HG03039 (cell line): Measurements from ENCODE around the gene S100A12.
"Not testable (repeated sequence)": the region's sequence is repeated elsewhere in the genome, so short reads cannot be mapped to it uniquely, and the experiment has no call there.

ENCODE experiments used
- ATAC-seq: cut with Tn5 transposase; IDR thresholded peaks from one replicate; pipeline ENCODE4 v1.9.1; 2021; ENCODE audit warnings: mild to moderate bottlenecking, moderate library complexity; ENCODE audit not compliant: unreplicated experiment

The S100A12 gene

DNA sequence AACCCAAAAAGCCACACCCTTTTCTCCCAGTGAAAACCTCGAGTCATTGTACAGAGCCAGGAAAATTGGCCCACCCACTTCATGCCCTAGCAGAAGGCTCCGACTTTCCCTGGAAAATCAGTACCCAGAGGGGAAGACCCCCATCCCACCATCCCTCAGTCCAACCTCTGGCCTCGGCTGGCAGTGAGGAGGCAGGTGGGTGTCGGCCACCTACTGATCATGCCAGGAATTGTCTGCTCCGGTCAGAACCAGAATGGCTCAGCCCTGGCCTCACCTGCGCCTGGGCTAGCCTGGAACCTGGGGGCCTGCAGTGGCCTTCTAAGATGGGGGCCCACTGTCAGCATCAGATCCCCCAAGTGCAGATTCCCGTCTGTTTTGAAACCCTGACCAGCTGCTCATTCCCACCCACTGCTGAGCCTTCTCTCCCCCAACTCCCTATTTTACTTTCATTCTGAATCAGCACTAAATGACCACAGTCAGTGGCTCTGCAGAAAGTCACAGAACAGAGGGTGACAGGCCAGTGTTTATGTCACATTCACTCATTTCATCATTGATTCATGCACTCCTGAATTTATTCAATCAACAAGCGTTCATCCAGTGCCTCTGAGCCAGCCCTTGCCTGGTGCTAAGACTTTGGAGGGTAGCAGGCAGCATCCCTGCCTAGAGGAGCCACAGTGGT lies 20.8 kb downstream of the S100A12 start:
- ATAC-seq: no peak

DNA sequence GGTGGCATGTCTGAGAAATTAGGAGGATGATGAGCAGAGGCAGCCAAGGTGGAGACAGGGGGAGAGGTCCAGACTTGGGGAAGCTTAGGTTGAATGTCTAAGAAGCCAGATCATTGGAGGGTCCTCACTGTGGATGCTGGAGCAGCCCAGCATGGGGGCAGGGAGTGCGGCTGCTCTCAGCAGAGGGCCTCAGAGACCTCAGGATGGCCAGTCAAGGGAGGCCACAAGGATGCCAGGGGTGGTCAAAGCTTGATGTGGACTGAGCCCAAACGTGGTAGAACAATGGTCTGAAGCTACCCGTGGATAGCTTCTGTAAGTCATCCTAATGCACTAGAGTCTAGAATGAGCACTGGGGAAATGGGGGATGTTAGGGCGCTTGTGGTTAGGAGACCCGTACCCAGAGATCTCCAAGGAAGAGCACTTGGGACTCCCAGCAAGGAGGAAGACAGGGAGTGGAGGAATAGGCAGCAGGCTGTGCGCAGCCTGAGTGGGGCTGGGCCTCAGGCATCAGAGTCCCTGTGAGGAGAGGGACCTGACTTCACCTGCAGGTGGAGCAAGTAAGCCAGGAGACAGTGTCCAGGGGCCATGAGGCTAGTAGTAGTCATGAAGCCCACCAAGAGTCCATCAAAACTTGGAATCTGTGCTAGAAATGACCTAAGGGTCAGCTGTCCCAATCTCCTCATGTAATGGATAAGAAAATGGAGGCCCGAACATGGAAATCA lies 22.0 kb downstream of the S100A12 start:
- ATAC-seq: no peak

DNA sequence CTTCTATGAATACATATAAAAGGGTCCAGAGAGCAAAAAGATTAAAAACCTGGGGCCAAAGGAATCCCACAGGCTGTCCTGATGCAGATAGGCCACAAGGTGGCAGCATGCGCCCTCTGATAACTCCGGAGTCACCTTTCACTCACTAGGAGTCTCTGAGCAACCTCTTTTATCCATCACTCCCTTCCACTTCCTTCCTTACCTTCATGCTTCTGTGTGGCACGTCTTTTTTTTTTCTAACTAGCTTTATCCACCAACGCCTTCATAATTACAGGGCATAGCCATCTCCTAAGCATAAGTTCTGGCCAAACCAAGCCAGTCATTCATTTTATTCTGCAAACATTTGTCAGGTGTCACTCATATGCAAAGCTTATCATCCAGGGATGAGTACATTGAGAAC lies 22.9 kb downstream of the S100A12 start:
- ATAC-seq: no peak

DNA sequence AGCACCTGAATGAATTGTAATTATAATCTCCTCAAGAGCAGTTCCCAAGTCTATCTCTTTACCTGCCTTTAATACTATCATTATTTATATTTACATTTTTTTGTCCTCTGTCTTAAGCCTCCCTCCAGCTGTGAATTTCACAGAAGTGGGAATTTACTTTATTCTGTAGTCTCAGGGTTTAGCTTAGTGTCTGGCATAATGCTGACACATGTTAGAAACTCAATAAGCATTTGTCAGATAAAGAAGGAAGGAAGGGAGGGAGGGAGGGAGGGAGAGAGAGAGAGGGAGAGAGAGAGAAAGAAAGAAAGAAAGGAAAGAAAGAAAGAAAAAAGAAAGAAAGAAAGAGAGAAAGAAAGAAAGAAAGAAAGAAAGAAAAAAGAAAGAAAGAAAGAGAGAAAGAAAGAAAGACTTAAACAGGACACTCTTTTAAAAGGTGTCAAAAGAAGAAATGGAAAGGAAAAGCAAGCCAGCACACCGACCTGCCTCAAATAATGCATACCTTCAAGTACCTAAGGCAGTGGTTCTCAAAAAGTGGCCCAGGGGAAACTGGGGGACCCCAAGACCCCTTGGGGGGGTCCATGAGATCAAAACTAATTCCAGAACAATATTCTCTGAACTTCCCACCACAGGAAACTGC lies 25.0 kb downstream of the S100A12 start:
- no peak for ATAC-seq

DNA sequence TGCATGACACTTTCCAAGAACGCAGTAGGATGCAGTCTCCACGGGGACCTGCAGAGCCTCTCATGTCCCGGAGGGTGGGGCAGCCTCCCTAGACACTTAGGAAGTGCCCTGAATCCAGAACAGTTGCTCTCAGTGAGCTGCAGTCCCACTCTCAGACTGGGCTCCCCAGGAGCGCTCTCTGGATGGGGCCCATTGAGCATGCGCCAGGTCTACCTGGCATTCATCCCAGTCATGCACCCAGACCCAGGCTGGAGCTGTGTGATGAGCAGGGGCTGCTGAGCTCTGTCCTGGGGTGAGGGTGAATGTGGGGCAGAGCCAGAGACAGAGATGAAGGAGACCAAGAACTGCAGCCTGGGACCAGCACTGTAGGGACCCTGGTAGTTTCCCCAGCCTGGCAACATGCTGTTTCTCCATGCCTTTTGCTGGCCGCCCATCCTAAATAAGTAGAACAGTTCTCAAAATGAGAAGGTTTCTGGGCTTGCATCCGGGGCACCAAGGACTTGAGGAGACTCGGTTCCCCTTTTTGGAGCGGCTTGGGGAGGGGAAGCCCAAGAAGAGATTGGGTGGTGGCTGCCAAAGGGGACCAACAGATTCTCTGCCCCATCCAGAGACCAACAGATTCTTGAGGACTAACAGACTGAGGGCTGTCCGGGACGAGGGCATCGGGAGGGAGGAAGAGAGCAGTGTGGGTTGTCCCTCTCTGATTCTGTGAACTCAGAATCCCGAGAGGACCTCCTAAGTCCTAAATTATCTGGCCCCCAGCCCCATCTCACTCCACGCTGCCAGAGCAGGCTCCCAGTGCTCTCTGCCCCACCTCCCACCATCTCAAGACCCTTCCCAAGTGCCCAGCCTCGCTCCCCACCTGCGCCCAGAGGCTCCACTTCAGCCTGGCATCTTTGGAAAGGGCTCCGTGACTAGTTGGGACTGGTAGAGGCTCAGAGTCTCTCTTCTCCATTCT lies 25.8 kb downstream of the S100A12 start:
- ATAC-seq: no peak

DNA sequence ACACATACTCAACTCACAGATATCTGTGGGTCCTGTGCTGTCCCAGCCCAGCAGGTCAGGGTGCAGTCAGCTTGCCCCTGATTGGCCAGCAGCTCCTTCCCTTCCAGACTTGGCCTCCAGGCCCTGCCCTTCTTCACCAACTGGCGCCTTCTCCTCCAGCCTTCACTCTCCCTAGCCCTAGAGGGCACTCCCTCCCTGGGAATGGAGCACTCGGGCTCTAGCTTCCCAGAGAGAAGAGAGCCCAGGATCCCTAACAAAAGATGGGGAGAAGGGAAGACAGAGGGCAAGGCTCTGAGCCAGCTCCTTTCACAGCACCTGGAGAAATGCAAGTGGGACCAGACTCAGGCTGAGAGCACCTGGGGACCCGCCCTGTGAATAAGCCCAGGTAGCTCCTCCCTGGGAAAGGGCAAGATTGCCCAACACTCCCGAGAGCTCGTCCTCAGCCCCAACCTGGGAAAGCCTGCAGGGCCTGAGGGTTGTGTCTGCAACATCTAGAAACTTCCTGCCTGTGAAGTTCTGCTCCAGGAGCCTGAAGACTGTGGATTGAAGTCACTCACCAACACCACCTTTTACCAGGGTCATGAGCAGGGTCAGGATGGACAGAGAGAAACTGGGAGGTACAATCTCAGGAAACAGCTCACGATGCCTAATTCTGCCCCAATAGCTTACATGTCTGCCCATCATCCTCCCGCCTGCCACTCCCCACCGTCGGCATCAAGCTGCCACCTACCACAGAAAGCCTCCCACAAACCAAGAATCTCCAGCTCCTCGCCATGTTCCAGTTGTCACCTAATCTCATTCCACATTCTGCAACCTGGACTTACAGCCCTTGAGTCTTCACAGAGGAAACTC lies 26.7 kb downstream of the S100A12 start, which contains the start of gene PGLYRP4:
PGLYRP4 (minus strand) TSS at position 331 of the 852 bp plus-strand sequence. CDS start 909 bp downstream, outside the sequence.
- ATAC-seq: no peak

DNA sequence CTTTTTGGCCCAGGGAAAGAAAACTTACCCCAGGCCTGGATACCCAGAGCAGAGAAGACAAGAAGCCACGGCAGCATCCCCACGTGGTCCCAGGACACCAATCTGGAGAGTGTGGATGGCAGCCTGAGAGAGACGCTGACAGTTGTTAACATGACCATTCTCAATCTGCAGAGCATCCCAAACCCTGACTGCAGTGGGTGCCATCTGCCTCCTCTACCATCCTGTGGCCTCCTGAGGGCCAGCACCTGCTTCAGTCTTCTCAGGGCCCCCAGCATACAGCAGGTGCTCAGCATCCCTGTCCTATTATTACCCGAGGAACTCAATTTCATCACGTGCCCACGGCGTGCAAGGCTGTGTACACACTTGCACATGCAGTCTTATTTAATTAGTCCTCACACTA lies 27.6 kb downstream of the S100A12 start:
- no peak for ATAC-seq

DNA sequence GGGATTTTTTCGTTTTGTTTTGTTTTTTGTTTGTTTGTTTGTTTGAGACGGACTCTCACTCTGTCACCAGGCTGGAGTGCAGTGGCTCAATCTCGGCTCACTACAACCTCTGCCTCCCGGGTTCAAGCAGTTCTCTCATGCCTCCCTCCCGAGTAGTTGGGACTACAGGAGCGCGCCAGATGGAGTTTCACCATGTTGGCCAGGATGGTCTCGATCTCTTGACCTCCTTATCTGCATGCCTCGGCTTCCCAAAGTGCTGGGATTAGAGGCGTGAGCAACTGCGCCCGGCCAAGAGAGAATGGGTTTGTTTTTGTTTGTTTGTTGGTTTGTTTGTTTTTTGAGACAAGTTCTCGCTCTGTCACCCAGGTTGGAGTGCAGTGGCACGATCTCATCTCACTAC lies 28.4 kb downstream of the S100A12 start:
- ATAC-seq: not testable (repeated sequence)

DNA sequence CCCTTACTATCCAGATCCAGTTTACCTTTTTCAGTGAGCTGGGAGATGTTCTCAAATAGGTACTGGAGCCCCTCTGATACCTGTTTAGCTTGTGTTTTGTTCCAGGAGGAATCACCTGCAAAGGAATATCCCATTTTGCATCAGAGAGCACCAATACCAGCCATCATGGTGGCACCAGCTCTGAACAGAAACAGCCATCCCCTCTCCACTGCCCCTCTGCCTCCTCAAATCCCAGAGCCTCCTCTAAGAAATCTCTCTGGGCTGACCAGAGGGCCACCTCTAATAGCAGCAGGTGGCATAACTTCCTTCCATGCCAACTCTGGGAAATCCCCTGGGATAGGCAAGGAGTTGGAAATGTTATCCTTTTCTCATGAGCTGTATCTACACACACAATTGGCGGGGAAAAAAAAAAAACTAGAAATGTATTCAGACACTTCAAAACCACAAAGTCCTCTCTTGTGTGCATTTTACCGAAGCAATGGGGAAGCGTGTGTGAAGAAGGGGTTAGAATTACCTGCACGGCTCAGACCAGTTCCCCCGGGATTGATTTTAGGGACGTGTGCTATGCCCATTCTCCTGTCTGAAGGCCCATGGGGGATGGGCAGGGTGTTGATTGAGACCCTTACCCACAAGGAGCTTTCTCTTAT lies 29.2 kb downstream of the S100A12 start:
- no peak for ATAC-seq

DNA sequence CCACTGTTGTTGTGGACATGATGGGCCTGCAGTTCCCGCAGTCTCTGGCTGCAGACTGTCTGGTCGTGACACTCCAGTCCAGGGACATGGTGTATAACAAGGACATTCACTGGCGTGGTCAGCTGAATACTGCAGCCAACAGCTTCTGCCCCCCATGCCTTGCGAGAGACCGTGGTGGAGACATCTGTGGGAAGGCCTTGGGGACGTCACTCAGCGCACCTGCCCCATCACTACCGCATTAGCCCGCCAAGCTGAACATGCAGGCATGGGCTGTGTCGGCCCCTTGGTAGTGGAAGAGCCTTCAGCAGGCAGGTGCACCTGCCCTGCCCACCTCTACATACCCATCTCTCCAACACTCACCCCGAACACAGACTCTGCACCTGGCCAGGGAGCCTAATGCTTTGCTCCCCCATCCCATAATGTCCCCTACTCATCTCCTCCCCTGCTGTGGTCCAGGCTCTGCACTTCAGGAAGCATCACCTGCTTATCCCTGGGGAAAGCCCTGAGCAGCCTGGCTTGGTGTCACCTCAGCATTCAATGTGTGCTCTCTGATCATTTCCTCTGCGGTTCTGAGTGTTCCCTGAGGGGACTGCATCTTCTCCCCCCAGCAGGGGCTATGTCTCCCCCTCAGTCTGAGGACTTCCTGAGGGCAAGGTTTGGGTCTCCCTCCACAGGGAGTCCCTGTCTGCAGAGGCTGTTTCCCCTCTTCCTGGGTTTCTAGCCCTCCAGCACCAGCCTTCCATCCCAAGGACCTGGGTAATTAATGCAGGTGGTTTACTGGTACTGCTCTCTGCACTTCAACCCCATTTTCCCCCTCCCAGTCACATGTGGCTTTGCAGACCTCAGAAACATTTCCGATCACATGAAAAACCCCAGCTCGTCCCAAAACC lies 30.0 kb downstream of the S100A12 start:
- no peak for ATAC-seq

DNA sequence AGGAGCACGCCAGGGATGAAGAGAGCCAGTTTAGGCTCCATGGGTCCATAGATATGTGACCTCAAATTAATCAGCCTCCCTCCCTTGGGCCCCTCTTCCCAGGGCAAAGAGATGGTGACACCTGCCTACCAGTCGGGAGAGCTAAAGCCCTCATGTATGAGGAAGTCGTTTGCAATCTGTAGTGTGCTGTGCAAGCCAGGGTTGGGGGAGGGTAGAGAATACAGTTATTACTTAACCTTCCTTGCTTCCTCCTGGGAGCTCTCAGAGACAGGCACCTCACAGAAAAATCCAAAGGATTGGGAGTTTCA lies 30.7 kb downstream of the S100A12 start:
- ATAC-seq: no peak

DNA sequence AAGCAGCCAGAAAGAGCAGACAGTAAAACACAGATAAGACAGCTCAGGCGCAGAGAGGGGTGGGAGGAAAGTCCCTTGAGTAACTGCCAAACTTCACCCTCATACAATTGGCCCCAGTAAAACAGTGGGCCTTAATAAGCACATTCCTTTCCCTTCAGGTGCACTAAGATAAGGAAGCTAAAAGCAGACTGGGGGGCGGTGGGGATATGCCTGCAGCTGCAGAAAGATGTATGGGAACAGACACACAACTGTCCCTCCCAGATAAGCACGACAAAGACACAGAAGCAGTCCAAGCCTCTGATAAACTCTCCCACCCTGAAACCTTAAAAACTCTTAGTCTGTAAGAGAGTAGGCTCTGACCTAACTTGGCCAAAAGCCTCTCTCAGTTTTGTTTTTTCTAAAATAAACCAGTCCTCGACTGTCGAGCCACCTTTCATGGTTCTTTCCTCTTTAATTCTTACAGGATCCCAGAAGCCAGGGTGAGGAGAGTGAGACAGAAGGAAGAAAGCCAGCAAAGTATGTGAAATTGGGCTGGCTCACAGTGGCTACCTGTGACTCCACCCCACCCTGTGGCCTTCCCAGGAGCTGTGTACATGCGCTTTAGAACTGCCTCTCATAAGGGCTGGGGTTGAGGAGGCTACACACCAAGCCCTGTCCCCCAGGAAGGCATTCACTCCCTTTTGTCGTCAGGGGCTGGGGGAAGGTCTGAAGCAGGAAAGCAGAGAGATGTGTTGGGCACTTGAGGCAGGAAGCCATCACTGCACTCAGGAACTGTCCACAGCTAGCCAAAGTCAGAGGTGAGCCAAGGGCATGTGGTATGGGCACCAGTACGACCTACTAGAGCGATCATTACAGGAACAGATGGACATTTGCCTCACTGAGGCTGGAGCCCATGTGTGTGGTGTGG lies 31.4 kb downstream of the S100A12 start:
- no peak for ATAC-seq

DNA sequence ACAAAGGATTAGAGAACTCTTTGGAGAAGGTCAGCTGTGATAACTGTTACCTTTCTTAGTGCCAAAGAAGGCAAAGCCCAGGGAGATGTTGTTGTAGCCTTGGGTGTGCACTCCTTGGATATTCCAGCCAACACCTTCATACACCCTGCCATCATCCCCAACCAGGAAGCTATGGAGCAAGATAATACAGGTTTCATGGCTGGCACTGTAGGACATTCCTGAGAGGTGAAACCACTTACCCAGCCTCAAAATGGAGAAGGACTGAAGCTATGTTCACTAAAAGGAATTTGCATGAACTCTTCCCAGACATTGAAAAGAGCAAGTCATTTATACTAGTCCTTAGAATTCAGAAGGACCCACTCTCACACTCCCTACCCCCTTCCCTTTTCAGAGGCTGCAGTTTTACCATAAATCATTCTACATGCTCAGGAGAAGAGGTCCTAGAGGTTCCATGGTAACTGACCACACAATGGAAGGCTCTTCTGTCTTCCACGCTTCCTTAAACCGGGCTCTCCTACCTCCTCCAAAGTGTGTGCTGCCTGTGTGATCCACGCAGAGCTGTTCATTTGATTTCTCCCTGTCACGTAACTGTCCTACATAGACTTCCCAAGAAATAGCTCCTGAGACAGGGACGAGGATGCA lies 32.3 kb downstream of the S100A12 start:
- no peak for ATAC-seq

DNA sequence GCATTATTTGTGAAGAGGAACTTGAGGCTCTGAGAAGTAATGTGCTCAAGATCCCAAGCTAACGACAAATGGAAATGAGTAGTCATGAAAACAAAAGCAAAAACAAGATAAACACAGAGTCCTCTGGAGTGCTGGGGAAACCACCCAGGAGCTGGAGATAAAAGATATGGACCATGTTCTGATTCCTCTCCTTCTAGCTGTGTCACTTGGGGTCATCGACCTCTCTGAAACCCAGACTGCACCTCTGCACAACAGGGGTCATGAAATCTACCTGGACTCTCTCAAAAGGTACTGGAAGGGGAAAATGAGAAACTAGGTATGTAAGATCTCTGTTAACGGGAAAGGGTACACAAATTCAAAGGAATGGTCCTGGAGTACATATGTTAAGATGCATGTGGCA lies 33.2 kb downstream of the S100A12 start:
- ATAC-seq: no peak

DNA sequence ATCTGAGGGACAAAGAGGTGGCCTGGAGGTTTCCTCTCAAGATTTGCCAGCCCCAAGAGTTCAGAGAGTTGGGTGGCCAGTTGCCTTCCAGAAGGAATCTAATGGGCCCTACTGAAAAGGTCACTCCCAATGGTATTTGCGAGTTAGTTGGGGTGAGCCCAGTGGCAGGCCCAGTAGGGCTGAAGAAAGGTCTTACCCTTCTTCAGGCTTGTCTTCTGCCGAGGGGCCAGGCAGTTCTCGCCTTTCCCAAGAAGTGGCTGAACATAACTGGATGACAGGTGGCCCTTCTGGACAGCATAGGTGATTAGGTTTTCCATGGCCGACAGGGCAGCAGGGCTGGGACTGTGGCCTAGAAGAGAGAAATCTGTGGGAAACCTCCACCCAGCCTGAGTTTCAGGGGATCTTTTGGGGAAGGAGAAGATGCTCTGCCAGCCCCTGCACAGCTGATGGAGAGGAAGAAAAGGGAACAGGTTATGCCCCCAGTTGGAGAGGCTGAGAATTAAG lies 33.9 kb downstream of the S100A12 start:
- ATAC-seq: no peak

DNA sequence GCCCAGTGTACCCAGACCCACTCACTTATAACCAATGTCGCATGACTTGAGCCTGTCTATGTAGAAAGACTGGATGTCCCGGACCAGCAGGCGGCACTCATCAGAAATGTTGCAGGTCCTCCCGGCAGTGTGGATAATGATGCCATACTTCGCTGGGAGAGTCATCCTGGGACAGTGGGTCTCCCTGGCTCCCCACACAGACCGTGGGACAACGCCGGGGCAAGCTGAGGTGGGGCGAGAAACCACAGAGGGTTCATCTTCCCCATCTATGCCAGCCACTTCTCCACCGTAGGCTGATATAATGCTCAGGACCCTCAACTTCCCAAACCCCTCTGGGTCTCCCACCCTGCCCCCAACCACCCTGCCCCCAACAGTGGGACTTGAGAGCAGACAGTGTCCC lies 35.1 kb downstream of the S100A12 start:
- ATAC-seq: no peak

DNA sequence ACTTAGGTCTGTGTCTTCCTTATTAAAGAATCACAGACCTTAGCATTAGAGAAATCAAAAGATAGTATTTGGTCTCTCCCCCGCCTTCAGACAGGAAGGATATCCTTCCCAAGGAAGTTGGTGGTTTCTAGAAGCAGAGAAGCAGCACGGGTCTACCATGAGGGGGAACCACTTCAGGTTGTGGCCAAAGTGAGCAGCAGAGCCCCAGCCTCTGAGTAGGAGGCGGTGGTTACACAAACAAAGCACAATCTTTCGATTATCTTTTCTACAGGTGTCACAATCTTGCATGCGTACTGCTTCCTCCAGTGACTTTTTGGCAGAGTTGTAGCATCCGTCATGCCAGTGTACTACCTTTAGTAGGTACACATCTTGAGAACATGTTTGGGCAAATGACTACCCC lies 35.6 kb downstream of the S100A12 start:
- ATAC-seq: no peak
